ENCODE data around the gene TNFSF15. TPM values are rescaled to one million over a fixed set of nuclear protein-coding genes. Genes with fewer than 3 reads are reported as not detected.

TNFSF15 gene
- total and polyA plus RNA-seq, 2 donors, result 0.92 to 8.8 TPM

- H3K36me3 ChIP-seq (ENCODE audit: insufficient read depth), result no peaks in the 10 kb centered on the region
- H3K4me3 ChIP-seq (ENCODE audit: low read depth, low read length), result no peak overlapping the region
- WGBS, result 97% methylated on average over 3 of the region's 3 CpGs
- no peaks in the 10 kb centered on the region for H3K4me1 ChIP-seq (ENCODE audit: insufficient read depth)
- H3K27ac ChIP-seq (ENCODE audit: low read depth), result no peak overlapping the region
- no peak for DNase-seq (ENCODE audit: extremely low spot score)
Observed at GRCh38 chr9:114789006-114789405, 16.8 kb downstream of the TNFSF15 start.

GRCh38 chr9:114787781-114788498 lies 17.9 kb downstream of the TNFSF15 start:
- no peak for DNase-seq (ENCODE audit: extremely low spot score)
- Histone ChIP-seq H3K4me1 (ENCODE audit: insufficient read depth) (no peaks in the 10 kb centered on the region), H3K36me3 (ENCODE audit: insufficient read depth) (no peaks in the 10 kb centered on the region), H3K27ac (ENCODE audit: low read depth) (no peak overlapping the region), H3K4me3 (ENCODE audit: low read depth, low read length) (no peak overlapping the region)
- WGBS, result 84% methylated on average over 4 of the region's 4 CpGs

- no peaks in the 10 kb centered on the region for H3K4me1 ChIP-seq (ENCODE audit: insufficient read depth)
- no peaks in the 10 kb centered on the region for H3K36me3 ChIP-seq (ENCODE audit: insufficient read depth)
- no peak overlapping the region for H3K4me3 ChIP-seq (ENCODE audit: low read depth, low read length)
- no peak overlapping the region for H3K27ac ChIP-seq (ENCODE audit: low read depth)
- 87% methylated on average over 2 of the region's 2 CpGs for WGBS
- no peak for DNase-seq (ENCODE audit: extremely low spot score)
Observed at GRCh38 chr9:114787214-114787613, 18.6 kb downstream of the TNFSF15 start.

GRCh38 chr9:114785866-114786650 lies 19.8 kb downstream of the TNFSF15 start:
- Histone ChIP-seq H3K36me3 (ENCODE audit: insufficient read depth) (no peaks in the 10 kb centered on the region), H3K4me3 (ENCODE audit: low read depth, low read length) (no peak overlapping the region), H3K4me1 (ENCODE audit: insufficient read depth) (no peaks in the 10 kb centered on the region), H3K27ac (ENCODE audit: low read depth) (no peak overlapping the region)
- DNase-seq (ENCODE audit: extremely low spot score), result no peak
- 47% methylated on average over 5 of the region's 5 CpGs for WGBS

- no peak overlapping the region for H3K27ac ChIP-seq (ENCODE audit: low read depth)
- WGBS, result 51% methylated on average over 6 of the region's 6 CpGs
Observed at GRCh38 chr9:114784721-114785279, 21.0 kb downstream of the TNFSF15 start.

GRCh38 chr9:114782586-114782985 lies 23.3 kb downstream of the TNFSF15 start:
- DNase-seq (ENCODE audit: extremely low spot score), result no peak
- Histone ChIP-seq H3K4me1 (ENCODE audit: insufficient read depth) (no peaks in the 10 kb centered on the region), H3K27ac (ENCODE audit: low read depth) (no peak overlapping the region), H3K4me3 (ENCODE audit: low read depth, low read length) (no peak overlapping the region), H3K36me3 (ENCODE audit: insufficient read depth) (no peaks in the 10 kb centered on the region)

More at GRCh38 chr9:114784721-114785279, 21.0 kb downstream of the TNFSF15 start:
- Histone ChIP-seq H3K4me1 (ENCODE audit: insufficient read depth) (no peaks in the 10 kb centered on the region), H3K4me3 (ENCODE audit: low read depth, low read length) (no peak overlapping the region), H3K36me3 (ENCODE audit: insufficient read depth) (no peaks in the 10 kb centered on the region)
- no peak for DNase-seq (ENCODE audit: extremely low spot score)

- WGBS, result 57% methylated on average over 4 of the region's 4 CpGs
- Histone ChIP-seq H3K27ac (ENCODE audit: low read depth) (no peak overlapping the region), H3K4me1 (ENCODE audit: insufficient read depth) (no peaks in the 10 kb centered on the region), H3K36me3 (ENCODE audit: insufficient read depth) (no peaks in the 10 kb centered on the region), H3K4me3 (ENCODE audit: low read depth, low read length) (no peak overlapping the region)
- no peak for DNase-seq (ENCODE audit: extremely low spot score)
Observed at GRCh38 chr9:114779352-114779845, 26.4 kb downstream of the TNFSF15 start.

- DNase-seq (ENCODE audit: extremely low spot score), result no peak
- no peak overlapping the region for H3K4me3 ChIP-seq (ENCODE audit: low read depth, low read length)
- 49% methylated on average over 6 of the region's 6 CpGs for WGBS
- H3K27ac ChIP-seq (ENCODE audit: low read depth), result no peak overlapping the region
- no peaks in the 10 kb centered on the region for H3K36me3 ChIP-seq (ENCODE audit: insufficient read depth)
- H3K4me1 ChIP-seq (ENCODE audit: insufficient read depth), result no peaks in the 10 kb centered on the region
Observed at GRCh38 chr9:114777821-114778609, 27.8 kb downstream of the TNFSF15 start.

GRCh38 chr9:114776683-114777399 lies 29.0 kb downstream of the TNFSF15 start:
- WGBS, result 90% methylated on average over 6 of the region's 6 CpGs
- Histone ChIP-seq H3K4me3 (ENCODE audit: low read depth, low read length) (no peak overlapping the region), H3K27ac (ENCODE audit: low read depth) (no peak overlapping the region), H3K4me1 (ENCODE audit: insufficient read depth) (no peaks in the 10 kb centered on the region), H3K36me3 (ENCODE audit: insufficient read depth) (no peaks in the 10 kb centered on the region)
- no peak for DNase-seq (ENCODE audit: extremely low spot score)

- Histone ChIP-seq H3K27ac (ENCODE audit: low read depth) (no peak overlapping the region), H3K36me3 (ENCODE audit: insufficient read depth) (no peaks in the 10 kb centered on the region), H3K4me1 (ENCODE audit: insufficient read depth) (no peaks in the 10 kb centered on the region), H3K4me3 (ENCODE audit: low read depth, low read length) (no peak overlapping the region)
- DNase-seq (ENCODE audit: extremely low spot score), result no peak
- 56% methylated on average over 1 of the region's 1 CpG for WGBS
Observed at GRCh38 chr9:114775981-114776380, 29.9 kb downstream of the TNFSF15 start.

GRCh38 chr9:114775121-114775520 lies 30.7 kb downstream of the TNFSF15 start:
- Histone ChIP-seq H3K4me1 (ENCODE audit: insufficient read depth) (no peaks in the 10 kb centered on the region), H3K4me3 (ENCODE audit: low read depth, low read length) (no peak overlapping the region), H3K27ac (ENCODE audit: low read depth) (no peak overlapping the region), H3K36me3 (ENCODE audit: insufficient read depth) (no peaks in the 10 kb centered on the region)
- DNase-seq (ENCODE audit: extremely low spot score), result no peak
- WGBS, result 95% methylated on average over 1 of the region's 1 CpG

- H3K4me1 ChIP-seq (ENCODE audit: insufficient read depth), result no peaks in the 10 kb centered on the region
- 81% methylated on average over 4 of the region's 4 CpGs for WGBS
- no peak overlapping the region for H3K4me3 ChIP-seq (ENCODE audit: low read depth, low read length)
- no peak overlapping the region for H3K27ac ChIP-seq (ENCODE audit: low read depth)
- H3K36me3 ChIP-seq (ENCODE audit: insufficient read depth), result no peaks in the 10 kb centered on the region
- DNase-seq (ENCODE audit: extremely low spot score), result no peak
Observed at GRCh38 chr9:114774524-114774923, 31.3 kb downstream of the TNFSF15 start.

- no peak overlapping the region for H3K4me3 ChIP-seq (ENCODE audit: low read depth, low read length)
- no peaks in the 10 kb centered on the region for H3K36me3 ChIP-seq (ENCODE audit: insufficient read depth)
- no peaks in the 10 kb centered on the region for H3K4me1 ChIP-seq (ENCODE audit: insufficient read depth)
- 73% methylated on average over 6 of the region's 6 CpGs for WGBS
- no peak overlapping the region for H3K27ac ChIP-seq (ENCODE audit: low read depth)
- DNase-seq (ENCODE audit: extremely low spot score), result no peak
Observed at GRCh38 chr9:114771889-114772288, 34.0 kb downstream of the TNFSF15 start.
